NCI-H187 (cell line): ENCODE results near the gene THPO.

ENCODE experiments used
- DNase-seq, 2 experiments: peaks; one replicate each; lab custom pipeline; 2025; lab: John Stamatoyannopoulos, UW

Gene THPO

DNA sequence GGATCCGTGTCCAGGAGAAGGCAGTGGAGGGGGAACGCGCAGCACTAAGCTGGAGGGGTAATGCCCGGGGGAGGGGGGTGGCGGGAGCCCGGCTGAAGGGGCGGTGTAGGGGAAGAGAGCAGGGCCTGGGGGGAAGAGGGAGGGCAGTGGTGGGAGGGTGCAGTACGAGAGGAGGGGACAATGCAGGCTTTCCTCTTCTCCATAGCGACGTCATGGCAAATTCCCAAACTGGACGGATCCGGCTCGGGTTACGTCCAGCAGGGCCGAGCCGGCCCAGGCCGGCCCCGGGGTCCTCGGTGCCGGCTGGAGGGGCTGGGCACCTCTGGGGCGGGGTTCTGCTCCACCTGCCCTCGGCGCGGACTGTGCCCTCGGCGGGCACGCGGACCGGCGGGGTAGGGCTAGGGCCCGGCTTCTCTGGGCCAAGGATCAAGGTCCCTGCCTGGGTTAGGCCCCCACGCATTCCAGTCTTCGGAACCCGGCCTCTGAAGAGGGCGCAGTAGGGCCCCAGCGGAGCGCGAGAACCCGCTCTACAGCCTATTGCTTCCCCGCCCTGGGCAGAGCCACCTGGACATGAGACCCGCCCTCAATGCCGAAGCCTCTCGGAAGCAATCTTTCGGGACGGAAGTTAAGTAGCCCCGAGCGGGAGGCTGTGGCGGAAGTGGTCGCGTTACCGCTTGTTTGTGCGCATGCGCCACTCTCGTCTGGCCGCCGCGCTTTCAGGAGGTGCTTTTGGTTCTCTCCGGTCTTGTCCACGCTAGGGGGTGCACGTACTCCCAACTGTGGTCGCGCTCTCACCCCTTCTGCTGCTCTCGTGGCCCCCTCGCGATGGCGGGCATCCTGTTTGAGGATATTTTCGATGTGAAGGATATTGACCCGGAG lies 15.1 kb downstream of the THPO start:
- DNase-seq: peak; percentile 80 to 96

DNA sequence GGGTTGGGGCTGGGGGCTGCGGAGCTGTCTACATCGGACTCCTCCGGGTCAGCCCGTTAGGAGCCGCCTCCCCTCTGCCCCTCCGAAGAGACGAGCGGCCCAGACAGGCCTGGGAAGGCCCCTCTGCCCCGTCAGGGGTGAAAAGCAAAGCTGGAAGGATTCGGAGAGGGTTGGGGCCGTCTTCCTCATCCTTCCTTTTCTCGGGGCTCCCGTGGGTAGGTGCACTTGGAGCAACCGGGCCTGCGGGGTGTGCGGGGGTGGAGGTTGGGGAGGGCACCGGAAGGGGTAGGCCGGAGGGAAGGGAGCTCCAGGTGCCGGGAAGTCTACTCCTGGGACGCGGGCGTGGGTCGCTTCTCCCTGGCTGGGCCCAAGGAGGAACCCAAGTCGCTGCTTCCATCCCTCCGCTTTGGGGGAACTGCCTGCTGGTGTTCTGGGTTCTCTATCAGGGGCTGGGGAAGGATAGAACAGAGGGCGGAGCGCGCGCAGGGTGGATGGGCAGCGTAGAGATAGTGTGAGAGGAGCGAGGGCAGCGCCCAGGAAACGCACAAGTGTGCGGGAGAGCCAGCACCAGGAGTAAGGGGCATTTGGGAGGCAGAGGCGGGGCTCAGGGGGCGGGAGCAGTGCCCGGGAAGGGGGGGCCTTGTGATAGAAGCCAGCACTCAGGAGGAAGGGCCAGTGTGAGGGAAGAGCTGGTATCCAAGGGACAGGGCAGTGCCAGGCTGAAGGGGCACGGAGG lies 15.9 kb downstream of the THPO start:
- no peak for DNase-seq

DNA sequence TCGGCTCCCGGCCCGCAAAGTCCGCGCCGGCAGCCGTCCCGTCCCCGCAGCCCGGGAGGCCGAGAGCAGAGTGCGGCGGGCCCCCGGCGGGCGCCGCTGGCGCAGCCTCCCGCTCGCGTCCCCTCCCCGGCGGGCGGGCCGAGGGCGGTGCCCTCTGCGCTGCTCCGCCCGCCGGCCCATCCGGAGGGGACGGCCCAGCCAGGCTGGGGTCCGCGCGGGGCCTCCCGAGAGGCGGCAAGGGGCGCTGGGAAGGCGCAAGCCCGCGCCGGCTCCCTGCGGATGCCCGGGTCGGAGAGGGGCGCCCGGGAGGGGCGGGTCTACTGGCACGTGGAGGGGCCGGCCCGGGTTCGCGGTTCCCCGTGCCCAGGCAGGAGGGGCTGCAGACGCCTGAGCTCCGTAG lies 16.5 kb downstream of the THPO start, which contains the start of the genes CLCN2 and POLR2H:
Gene CLCN2, minus strand, starts transcription at position 74 of the 400 bp plus-strand sequence. CDS start 126 bp downstream, outside the sequence.
Gene POLR2H, plus strand, starts transcription at position 179 of the 400 bp plus-strand sequence. CDS start 1,783 bp downstream, outside the sequence.
- DNase-seq: peak in 1 of 2 experiments; percentile 17

DNA sequence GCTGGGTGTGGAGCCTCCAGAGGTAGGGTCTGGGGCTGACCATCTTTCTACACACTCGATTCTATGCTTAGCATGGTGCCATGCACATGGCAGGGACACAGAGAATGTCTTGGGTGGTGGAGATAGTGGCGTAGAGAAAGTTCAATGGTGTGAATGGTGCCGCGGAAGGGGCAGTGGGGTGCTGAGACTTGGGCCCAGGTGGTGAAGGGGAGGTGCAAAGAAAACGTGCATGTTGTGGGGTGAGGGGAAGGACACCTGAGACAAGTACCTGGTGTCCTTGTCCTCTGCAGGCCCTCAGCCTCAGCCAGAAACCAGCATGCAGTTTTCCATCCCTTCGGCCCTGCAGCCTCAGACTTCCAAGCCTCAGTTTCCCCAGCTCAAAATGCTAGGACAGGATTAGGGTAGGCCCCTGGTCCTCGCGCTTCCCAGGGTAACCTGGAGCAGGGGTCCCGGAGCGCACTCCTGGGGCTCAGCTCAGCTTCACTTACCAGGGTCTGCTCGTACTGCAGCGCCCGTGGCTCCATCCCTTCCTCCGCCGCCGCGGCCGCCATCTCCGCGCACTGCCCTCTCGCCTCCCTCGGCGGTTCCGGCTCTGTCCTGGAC lies 17.0 kb downstream of the THPO start:
- DNase-seq: no peak

DNA sequence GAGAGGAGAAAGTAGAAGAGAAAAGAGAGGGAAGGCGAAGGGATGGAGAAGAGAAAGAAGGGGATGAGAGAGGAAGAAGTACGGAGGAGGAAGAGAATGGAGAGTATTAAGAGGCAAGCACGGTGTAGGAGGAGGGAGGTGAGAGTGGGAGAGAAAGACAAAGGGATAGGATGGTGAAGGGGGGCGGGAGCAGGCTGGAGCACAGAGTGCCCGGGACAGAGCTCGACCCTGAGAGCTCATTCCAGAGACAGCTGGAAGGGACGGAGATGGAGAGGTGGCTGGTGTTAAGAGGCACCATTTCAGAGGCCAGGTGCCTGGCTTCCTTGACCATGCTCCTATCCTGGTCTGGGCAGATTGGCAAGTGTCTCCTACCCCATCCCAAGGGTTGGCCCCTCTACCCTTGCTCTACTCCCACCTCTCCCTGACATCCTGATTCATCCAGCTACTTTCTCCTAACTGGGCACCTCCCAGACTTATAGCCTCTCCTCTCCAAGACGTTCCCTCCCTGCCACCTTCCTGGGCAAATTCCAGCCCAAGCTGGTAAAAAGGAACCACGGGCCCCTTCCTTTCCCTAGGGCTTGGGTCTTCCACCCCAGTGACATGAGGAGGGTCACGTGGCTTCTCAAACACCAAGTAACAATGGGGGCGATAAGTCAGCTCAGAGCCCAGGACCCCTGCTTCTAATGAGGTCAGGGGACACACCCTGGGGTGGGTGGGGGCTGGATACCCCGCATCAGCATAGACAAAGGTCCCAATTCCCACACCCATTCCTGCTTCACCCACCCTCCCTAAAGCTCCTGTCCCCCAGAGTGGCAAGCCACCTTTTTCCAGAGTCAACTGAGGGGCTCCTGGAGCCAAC lies 17.7 kb downstream of the THPO start:
- no peak for DNase-seq

DNA sequence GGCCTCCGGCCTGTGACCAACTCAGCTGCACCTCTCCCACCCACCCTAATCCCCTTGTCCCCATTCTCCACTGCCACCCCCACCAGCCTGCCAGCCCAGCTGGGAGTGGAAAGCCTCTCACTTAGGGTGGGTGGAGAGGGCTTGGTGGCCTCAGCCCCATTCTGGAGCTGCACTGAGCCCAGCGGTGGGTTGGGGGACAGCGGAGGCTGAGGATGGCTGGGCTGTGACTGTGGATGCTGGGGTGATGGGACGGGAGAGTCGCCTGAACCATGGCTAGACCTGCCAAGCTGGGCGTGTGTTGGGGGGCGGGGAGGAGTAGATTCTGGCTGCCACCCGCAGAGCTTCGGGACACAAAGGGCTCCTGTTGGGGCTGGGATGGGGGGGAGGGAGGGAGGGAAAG lies 18.4 kb downstream of the THPO start:
- no peak for DNase-seq

DNA sequence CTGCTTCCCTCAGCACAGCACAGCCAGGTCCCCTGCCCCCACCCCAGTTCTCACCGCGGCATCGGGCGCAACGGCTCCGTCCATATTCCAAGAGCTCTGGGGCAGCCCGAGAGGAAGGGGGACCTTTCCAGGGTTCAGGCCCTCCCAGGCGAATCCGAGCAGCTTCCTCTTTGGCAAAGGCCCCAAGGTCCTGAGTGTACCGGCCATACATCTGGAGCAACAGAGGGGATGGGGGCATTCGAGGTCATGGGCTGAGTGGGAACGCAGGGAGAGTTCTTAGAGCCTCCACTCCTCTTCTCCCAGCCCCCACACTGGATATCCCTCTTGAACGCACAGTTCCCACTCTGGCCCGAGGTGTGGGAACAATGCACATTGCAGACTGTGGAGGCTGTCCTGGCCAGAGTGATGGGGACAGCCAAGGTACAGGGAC lies 19.1 kb downstream of the THPO start:
- no peak for DNase-seq

DNA sequence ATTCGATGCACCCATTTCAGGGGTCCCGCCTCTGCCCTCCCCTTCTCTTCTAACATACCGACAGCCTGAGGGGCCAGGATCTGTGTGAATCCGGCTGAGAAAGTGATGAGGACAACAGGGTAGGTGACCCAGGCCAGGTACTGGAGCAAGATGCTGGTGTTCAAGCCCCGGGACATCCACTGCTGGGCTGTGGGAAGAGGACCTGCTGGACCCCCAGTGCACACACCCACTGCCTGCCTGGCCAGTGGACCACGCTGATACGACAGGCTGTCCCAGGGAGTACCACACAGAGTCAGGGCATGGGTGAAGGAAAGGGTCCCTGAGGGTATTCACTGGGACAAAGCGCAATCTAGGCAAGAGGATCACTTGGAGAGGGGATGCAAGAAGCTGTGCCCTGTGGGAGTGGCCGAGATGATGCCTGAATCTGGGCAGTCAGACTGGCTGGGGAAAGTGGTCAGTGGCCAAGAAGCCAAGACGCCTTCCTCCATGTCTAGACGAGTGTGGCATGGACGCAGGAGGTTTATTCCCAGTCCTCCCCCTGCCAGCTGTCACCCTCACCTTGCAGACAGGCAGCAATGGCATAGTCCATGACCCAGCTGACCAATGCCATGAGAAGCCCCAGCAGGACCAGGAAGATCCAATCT lies 19.8 kb downstream of the THPO start:
- no peak for DNase-seq

DNA sequence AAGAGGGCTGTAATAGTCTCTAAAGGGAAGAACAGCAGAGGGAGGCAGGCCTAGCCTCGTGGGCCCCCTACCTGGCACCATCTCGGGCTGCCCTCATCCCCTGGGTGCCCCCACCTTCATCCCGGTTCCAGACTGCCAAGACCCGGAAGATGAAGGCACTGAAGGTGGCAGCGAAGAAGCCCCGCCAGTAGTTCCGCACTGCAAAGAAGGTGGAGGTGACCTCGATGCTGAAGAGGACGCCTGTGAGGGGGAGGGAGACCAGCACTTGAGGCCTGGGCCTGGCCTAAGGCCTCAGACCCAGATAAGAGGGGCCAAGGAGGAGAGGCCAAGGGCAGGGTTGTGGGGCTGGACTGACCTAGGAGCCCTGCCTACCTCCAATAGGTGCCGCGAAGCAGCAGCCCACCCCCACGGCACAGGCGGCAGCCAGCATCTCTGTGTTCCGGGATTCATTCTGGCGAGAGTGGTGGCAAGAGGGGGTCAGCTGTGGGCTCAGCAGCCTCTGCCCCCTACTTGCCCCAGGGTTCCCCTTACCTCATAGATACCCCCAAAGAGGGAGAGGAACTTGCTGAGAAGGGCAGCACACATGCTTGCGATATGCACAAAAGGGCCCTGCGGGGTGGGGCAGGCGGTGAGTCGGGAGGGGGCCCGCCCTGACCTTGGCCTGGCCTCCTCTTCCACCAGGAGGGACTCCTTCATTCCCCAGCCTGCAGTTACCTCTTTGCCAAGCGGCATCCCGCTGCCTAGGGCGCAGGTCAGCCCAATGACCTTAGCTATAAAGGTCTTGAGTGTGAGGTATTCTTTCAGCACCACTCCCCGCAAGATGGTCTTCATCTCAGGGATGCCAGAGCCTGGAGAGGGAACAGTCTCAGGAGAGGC lies 20.5 kb downstream of the THPO start:
- DNase-seq: no peak

DNA sequence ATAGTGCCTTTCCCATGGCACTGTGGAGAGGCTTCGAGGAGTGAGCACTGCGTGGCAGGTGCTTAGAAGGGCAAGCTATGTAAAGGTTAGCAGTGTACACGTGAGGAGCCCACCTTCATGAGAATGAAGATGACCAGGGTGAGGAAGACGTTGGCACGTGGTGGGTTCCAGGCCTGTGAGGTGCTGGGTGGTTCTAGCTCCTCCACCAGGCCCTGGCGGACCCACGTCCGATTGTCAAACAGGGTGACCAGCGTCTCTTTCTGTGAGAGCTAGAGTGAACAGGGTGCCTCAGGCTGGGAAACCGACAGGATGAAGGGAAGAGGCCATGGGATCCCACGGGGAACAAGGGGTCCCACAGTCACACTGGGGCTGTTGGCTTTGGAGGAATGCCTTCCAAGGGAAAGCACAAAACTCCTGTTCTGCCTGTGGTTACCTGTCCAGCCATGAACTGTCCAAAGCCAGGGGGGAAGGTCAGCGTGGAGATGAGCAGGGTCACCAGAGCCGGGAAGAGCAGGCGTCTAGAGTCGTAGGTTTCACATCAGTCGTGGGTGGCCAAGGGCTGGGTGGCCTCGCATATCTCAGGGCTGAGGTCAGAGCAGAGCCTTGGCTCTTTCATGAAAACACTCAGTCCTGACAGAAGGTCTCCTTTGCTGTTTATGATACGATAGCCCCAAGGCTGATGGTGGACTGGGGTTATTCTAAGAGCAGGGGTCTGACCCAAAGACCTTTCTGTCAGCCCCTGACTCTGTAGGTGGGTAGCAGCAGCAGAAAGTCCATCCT lies 22.6 kb downstream of the THPO start:
- no peak for DNase-seq

DNA sequence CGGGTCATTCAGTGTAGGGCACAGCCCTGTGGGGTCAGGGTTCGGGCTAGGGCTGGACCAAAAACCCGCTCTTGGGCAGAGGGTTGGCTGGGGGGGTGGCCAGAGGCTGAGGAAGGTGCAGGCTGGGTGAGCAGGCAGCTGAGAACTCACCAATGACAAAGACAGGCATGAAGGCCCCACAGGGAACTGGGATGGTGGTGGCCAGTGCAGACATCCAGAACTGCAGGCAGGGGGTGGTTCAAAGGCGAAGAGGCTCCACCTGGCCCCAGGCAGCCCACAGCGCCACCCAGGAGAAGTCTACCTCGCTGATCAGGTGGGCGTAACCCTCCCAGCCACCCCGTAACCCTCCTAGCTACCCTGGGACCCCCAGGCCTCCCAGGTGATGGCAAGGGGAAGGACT lies 23.3 kb downstream of the THPO start:
- no peak for DNase-seq

DNA sequence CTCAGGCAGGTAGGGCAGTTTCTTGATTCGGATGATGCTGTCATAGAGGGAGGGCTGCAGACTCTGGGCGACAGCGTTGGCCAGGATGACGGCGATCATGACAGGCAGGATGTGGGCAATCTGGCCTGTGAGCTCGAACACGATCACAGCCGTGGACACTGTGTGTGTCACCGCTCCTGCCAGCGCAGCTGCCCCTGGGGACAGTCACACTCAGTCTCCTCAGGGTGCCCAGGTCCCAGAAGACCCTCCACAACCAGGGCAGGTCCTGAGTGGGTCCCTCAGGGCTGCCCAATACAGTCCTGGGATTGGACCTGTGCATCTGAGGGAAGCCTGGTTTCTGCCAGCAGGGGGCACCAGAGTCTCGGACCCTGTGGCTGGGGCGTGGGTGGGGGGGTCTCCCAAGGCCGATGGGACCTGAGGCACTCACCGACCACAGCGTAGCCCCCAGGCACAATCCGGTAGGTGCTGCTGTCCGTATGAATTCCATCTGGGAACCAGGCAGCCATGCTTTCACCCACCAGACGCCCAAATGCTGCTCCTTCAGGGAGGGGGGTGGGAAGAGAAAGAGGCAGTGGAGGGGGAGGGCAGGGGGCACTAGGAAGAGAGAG lies 23.8 kb downstream of the THPO start:
- peak in 1 of 2 experiments; percentile 20 for DNase-seq

DNA sequence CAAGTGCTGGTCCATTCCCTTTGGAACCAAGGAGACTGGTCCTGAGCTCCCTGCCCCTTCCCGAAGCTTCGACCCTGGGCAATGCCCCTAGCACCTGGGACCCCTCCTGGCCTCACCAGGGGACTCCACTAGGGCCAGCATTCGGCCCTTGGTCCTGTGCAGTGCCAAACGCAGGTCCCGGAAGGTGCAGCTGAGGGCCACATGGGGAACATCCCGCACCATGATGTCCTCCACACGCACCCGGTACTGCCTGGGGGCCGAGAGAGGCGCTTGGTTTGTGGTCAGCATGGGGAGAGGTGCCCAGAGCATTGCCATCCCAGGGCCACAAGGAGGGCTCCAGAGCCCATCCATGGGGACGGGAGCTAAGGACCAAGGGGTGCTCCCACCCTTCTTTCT lies 24.5 kb downstream of the THPO start:
- DNase-seq: no peak

DNA sequence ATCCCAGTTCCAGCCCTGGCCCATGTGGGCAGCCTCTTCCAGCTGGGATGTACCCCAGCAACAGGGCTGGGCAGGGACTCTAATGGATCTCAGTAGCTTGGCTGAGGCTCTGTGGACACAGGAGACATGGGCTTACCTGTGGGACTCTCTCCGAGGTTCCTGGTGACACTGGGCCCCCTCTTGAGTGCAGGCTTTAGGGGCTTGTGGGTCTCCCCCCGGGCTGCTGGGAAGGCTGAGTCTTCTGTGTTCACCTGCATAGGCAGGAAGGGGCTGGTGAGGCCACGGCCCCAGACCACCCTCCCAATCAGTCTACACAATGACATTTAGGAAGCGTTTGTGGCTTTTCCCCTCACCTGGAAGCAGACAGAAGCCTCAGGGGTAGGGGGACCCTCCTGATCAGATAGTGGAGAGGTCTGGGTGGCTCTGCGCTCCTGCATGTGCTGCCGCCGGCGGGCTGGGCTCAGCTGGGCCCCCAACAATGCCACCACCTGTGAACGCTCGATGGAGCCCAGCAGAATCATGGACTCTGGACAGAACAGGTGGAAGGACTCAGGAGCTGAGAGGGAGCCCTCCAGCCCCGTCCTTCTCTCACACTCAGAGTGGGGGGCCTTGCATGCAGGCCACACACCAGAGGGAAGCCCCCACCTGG lies 25.0 kb downstream of the THPO start:
- no peak for DNase-seq

DNA sequence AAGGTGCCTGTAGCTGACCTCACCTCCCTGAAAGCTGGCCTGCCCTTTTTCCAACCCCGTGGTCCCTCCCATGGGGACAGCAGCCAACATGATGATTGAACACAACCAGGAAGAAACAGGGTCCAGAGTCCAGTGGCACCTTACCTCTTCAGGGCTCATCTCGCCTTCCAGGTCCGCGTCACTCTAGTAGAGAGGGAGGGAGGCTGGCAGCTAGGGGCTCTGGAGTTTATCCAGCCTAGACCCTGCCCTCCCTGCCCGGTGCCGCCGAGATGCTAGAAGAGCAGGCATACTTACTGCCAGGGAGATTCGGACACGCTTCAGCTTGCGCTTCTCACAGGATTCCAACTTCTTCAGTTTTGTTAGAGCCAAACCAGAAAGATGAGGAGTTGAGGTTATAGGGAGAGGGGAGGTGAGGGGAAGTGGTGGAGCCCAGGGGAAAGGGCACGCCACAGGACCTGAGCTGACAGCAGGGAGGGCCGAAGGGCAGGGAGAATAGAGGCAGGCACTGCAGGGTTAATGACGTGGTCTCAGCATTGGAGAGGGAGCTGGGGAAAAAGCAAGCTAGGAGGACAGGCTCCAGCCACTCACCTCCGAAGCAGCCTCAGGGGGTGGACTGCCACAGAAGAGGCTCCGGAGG lies 25.7 kb downstream of the THPO start:
- DNase-seq: no peak

DNA sequence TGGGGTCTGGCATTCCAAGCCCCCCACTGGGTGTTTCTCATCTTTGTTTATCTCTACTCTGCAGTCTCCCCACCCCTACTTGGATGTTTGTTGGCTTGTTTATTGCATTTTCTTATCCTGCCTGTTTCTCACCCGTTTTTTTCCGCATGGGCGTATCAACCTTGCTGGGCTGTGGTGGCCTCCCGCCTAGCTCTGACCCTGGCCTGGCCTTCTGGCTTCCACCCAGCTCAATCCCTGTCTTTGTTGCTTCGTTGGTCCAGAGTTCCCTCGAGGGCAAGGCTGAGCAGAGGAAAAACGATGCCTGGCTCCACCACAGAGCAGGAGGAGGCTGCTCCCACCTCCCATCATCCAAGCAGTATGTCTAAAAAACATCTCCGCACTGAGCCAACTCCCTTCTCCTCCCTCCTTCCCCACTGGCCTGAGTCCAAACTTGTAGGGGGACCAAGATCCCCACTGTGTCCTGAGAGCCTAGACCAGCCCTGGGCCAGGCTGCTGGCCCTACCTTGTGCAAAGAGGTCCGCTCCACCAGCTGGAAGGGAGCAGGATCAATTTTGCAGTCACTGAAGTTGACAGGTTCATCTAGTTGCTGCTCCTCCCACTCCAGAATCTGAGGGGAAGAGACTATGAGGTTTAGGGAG lies 26.4 kb downstream of the THPO start:
- no peak for DNase-seq

DNA sequence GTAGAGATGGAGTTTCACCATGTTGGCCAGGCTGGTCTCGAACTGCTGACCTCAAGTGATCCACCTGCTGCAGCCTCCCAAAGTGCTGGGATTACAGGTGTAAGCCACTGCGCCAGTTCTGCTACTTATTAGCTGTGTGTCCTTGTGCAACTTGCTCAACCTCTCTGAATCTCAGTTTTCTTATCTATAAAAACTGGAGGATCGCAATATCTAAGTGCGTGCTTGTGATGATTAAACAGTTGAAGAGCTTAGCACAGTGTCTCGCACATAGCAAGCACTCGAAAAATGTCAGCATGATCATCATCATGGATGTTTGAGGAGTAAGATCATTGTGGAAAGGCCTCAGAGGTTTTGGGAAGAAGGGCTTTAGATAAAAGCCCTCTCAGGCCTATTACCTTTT lies 27.4 kb downstream of the THPO start:
- DNase-seq: no peak
